SK-N-SH (cell line): Measurements from ENCODE around the gene ATXN7L3. TPM values are rescaled to one million over a fixed set of nuclear protein-coding genes. Genes with fewer than 3 reads are reported as not detected.

Experiments
- CTCF ChIA-PET: fragments of 300-600, 350-600 bp; formaldehyde crosslinking; extraction: SDS; loops from one replicate; lab custom pipeline; 2021; lab: Yijun Ruan, JAX
- POLR2A ChIA-PET: fragments of 350-600 bp; sonication (Branson Sonifier 250); formaldehyde crosslinking; extraction: SDS; loops from one replicate; lab custom pipeline; 2020; ENCODE audit warnings: antibody characterized with exemption, inconsistent platforms; lab: Yijun Ruan, JAX
- DNase-seq: peaks from one replicate; pipeline ENCODE4 v3.0.0; 2012
- H2AFZ ChIP-seq: fragments of 200-600 bp; sonication (generic); 2 replicates; pipeline ENCODE4 v1.8.1; 2016; ENCODE audit warnings: antibody characterized with exemption, mild to moderate bottlenecking, low read depth
- H3F3A ChIP-seq: fragments of 200-600 bp; sonication (generic); replicated peaks from 2 replicates; pipeline ENCODE3; 2016; ENCODE audit warnings: antibody characterized with exemption, mild to moderate bottlenecking; ENCODE audit not compliant: insufficient read depth
- H3K27ac ChIP-seq, 2 experiments: fragments of 200-500 bp in 1 of 2; fragments of 200-600 bp in 1 of 2; sonication (Bioruptor generic) in 1 of 2; sonication (generic), shearing (Covaris generic) in 1 of 2; 2 replicates each; pipeline versions ENCODE4 v1.5.1 to v1.6.1; 2014 to 2016; ENCODE audit warnings: low read depth in 2 of 2, inconsistent platforms in 1 of 2, low read length in 1 of 2, mild to moderate bottlenecking in 1 of 2, mixed read lengths in 1 of 2
- H3K27me3 ChIP-seq: fragments of 200-600 bp; sonication (generic), shearing (Covaris generic); 2 replicates; pipeline ENCODE4 v1.6.1; 2016; ENCODE audit warnings: mixed run types; ENCODE audit not compliant: insufficient read depth
- H3K36me3 ChIP-seq, 2 experiments: fragments of 200-500 bp in 1 of 2; fragments of 200-600 bp in 1 of 2; sonication (Bioruptor generic) in 1 of 2; sonication (generic) in 1 of 2; replicated peaks in 1 of 2; 2 replicates each; pipeline versions ENCODE3 to v1.5.1; 2014 to 2016; ENCODE audit warnings: low read length in 1 of 2, mild to moderate bottlenecking in 1 of 2; ENCODE audit not compliant: insufficient read depth in 2 of 2, control insufficient read depth in 1 of 2
- H3K4me1 ChIP-seq, 2 experiments: fragments of 200-500 bp in 1 of 2; fragments of 200-600 bp in 1 of 2; sonication (Bioruptor generic) in 1 of 2; sonication (generic), shearing (Covaris generic) in 1 of 2; 2 replicates each; pipeline versions ENCODE4 v1.5.1 to v1.6.1; 2014 to 2016; ENCODE audit warnings: low read depth in 1 of 2, low read length in 1 of 2, mixed run types in 1 of 2; ENCODE audit not compliant: insufficient read depth in 2 of 2, control insufficient read depth in 1 of 2
- H3K4me2 ChIP-seq: fragments of 200-600 bp; sonication (generic), shearing (Covaris generic); 2 replicates; pipeline ENCODE4 v1.6.1; 2017; ENCODE audit warnings: mixed run types
- H3K4me3 ChIP-seq, 2 experiments: fragments of 200-500 bp in 1 of 2; fragments of 200-600 bp in 1 of 2; sonication (Bioruptor generic) in 1 of 2; sonication (generic), shearing (Covaris generic) in 1 of 2; 2 replicates each; pipeline versions ENCODE4 v1.5.1 to v1.8.1; 2014 to 2016; ENCODE audit warnings: low read depth in 2 of 2, inconsistent platforms in 1 of 2, low read length in 1 of 2, mild to moderate bottlenecking in 1 of 2, mixed read lengths in 1 of 2, moderate library complexity in 1 of 2
- H3K79me2 ChIP-seq: fragments of 200-600 bp; sonication (generic); 2 replicates; pipeline ENCODE4 v1.8.1; 2017; ENCODE audit warnings: mild to moderate bottlenecking; ENCODE audit not compliant: insufficient read depth
- H3K9ac ChIP-seq: fragments of 200-600 bp; sonication (generic); 2 replicates; pipeline ENCODE4 v1.6.1; 2017; ENCODE audit warnings: mixed run types
- H3K9me2 ChIP-seq: fragments of 200-600 bp; sonication (generic); 2 replicates; pipeline ENCODE4 v1.6.1; 2017; ENCODE audit warnings: mixed run types
- H3K9me3 ChIP-seq: fragments of 200-600 bp; sonication (generic); 2 replicates; pipeline ENCODE4 v1.6.1; 2017; ENCODE audit warnings: mixed run types, mild to moderate bottlenecking, moderate library complexity
- H4K20me1 ChIP-seq: fragments of 200-600 bp; sonication (generic); 2 replicates; pipeline ENCODE4 v1.6.1; 2017; ENCODE audit warnings: mild to moderate bottlenecking, mixed run types; ENCODE audit not compliant: insufficient read depth
- EP300 ChIP-seq, 2 experiments: IDR thresholded peaks; 2 replicates each; pipeline versions ENCODE4 v1.4.0 to v1.6.1; 2012; ENCODE audit warnings: borderline replicate concordance in 1 of 2, low read depth in 1 of 2, low read length in 1 of 2
- GABPA ChIP-seq: IDR thresholded peaks from 2 replicates; pipeline ENCODE4 v1.4.0; 2012; ENCODE audit warnings: low read depth, mild to moderate bottlenecking
- JUND ChIP-seq: IDR thresholded peaks from 2 replicates; pipeline ENCODE4 v1.4.0; 2012
- NFIC ChIP-seq: IDR thresholded peaks from 2 replicates; pipeline ENCODE4 v1.4.0; 2012; ENCODE audit warnings: borderline replicate concordance
- NRF1 ChIP-seq: IDR thresholded peaks from 2 replicates; pipeline ENCODE4 v1.6.1; 2012; ENCODE audit warnings: low read depth, mild to moderate bottlenecking, low read length
- RAD21 ChIP-seq: IDR thresholded peaks from 2 replicates; pipeline ENCODE4 v1.6.1; 2012; ENCODE audit warnings: mild to moderate bottlenecking, low read length
- RFX5 ChIP-seq: IDR thresholded peaks from 2 replicates; pipeline ENCODE4 v1.6.1; 2012; ENCODE audit warnings: mild to moderate bottlenecking, improper control_type of control experiment, low read length
- RXRA ChIP-seq: IDR thresholded peaks from 2 replicates; pipeline ENCODE4 v1.4.0; 2012; ENCODE audit warnings: low read depth, mild to moderate bottlenecking, borderline replicate concordance
- SIN3A ChIP-seq: IDR thresholded peaks from 2 replicates; pipeline ENCODE4 v1.6.1; 2012; ENCODE audit warnings: low read depth, mild to moderate bottlenecking, low read length, moderate library complexity, borderline replicate concordance
- TAF1 ChIP-seq: IDR thresholded peaks from 2 replicates; pipeline ENCODE4 v1.6.1; 2012; ENCODE audit warnings: low read depth, mild to moderate bottlenecking, low read length, moderate library complexity, borderline replicate concordance
- WGBS: methylation state at CpG from one replicate; pipeline ENCODE4 v1.1.6; 2017; ENCODE audit warnings: low lambda C conversion rate; 5-methylcytosine and 5-hydroxymethylcytosine counted together
- polyA plus RNA-seq, 3 experiments: library from polyadenylated mRNA; depleted of rRNA; stranded (reverse); fragments of >200 nt; gene quantifications; 2 replicates each; pipeline ENCODE4 v1.2.3, GENCODE V29; 2012
- TF ChIP-seq, protein P1 (sequence below): fragments of 200-600 bp; sonication (generic); IDR thresholded peaks from 2 replicates; pipeline ENCODE4 v1.6.1; 2017; ENCODE audit warnings: antibody characterized with exemption, mild to moderate bottlenecking, moderate library complexity
- TF ChIP-seq, protein P2 (sequence below): IDR thresholded peaks from 2 replicates; pipeline ENCODE4 v1.6.1; 2012; ENCODE audit warnings: mild to moderate bottlenecking, low read depth, low read length, moderate library complexity

Gene ATXN7L3
- polyA plus RNA-seq, 1 of the 3 experiments (the other 2 are of a cell fraction), result 47.7 TPM

DNA sequence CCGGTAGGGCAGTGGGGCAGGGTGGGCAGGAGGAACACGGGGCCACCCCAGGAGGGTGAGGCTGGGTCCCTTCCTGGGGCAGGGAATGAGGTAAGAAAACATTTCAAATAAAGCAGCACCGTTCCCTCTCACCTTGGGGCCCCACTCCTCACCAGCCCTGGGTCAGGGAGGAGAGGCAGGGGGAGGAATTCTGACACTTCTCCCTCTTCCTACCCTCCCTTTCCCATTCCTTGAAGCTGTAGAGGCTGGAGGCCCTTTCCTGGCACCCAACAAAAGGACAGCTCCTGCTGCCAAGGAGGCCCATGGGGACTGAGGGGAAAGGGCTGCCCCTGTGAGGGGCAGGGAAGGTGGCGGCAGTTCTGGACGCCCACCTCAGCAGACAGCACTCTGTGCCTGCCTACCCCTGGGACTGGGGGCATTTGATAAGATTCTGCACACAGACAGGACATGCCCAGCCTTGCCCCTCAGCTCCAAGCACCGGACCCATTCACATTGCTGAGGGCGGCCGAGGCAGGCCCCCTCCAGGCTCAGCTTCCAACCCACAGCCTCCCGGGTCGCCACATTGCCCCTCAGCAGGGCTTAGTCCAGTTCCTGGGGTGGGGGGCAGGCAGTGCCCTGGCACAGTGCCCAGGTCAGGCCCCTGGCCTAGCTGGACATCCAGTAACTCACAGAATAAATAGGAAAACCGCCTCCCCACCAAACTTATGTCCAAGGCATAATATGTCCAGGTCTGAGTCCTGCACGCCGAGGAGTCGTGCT, 6.2 kb downstream of the ATXN7L3 start:
- no peak for TF ChIP-seq NRF1
- TF ChIP-seq, protein P1, sequence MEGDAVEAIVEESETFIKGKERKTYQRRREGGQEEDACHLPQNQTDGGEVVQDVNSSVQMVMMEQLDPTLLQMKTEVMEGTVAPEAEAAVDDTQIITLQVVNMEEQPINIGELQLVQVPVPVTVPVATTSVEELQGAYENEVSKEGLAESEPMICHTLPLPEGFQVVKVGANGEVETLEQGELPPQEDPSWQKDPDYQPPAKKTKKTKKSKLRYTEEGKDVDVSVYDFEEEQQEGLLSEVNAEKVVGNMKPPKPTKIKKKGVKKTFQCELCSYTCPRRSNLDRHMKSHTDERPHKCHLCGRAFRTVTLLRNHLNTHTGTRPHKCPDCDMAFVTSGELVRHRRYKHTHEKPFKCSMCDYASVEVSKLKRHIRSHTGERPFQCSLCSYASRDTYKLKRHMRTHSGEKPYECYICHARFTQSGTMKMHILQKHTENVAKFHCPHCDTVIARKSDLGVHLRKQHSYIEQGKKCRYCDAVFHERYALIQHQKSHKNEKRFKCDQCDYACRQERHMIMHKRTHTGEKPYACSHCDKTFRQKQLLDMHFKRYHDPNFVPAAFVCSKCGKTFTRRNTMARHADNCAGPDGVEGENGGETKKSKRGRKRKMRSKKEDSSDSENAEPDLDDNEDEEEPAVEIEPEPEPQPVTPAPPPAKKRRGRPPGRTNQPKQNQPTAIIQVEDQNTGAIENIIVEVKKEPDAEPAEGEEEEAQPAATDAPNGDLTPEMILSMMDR, result no peak
- TF ChIP-seq RFX5, result no peak
- TF ChIP-seq RAD21, result no peak
- TF ChIP-seq NFIC, result no peak
- no peak for TF ChIP-seq JUND
- TF ChIP-seq TAF1, result no peak
- no peak for TF ChIP-seq EP300 (IDR thresholded peaks at IDR 0.05; ENCODE audit: borderline replicate concordance in 1 of 2, low read depth in 1 of 2, low read length in 1 of 2)
- 85% methylated on average over 10 of the region's 14 CpGs for WGBS
- ChIA-PET POLR2A (interaction anchor here (1.7 kb wide), 1 partner anchor 152 kb away, joined by 4 read pairs; no protein-coding TSS in a partner anchor), CTCF (interaction anchor here (0.6 to 2.0 kb wide), 3 partner anchors 17 to 146 kb away, joined by 4 to 7 read pairs (median 5); no protein-coding TSS in a partner anchor)
- Histone ChIP-seq H3K9ac (no peak overlapping the region), H3K9me2 (no peaks in the 10 kb centered on the region), H2AFZ (no peak overlapping the region), H3K4me1 (peaks cover 8 to 20% of the 10 kb centered on the region in 2 experiments; a peak in 1 of 4 replicates), H3K4me3 (no peak overlapping the region), H3K27me3 (no peaks in the 10 kb centered on the region), H3K4me2 (no peak overlapping the region), H3F3A (peaks cover 26% of the 10 kb centered on the region), H3K79me2 (peaks cover 53% of the 10 kb centered on the region), H3K36me3 (peaks cover 44 to 66% of the 10 kb centered on the region in 2 experiments), H3K27ac (peak overlapping the region; percentile 24 to 71), H3K9me3 (no peaks in the 10 kb centered on the region), H4K20me1 (no peaks in the 10 kb centered on the region)
- no peak for DNase-seq

DNA sequence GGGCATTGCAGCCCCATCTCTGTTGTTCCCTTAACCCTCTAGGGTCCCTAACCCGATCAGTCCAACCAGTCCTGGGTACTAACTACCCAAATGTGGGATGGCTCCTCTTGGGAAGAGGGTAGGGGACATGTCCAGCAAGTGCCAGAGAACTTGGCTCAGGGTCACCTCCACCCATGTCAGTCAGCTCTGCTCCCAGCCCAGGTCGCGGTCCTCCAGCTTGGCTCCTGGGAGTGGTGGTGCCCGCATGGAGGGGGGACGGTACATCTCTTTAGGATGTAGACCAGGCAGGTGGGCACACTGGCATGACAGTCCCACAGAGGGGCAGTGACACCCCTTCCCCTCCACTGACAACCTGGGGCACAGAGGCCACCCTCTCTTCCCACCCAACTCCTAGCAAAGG, 6.9 kb downstream of the ATXN7L3 start:
- Histone ChIP-seq H3K27ac (peak overlapping the region in 1 of 2 experiments; percentile 14; a peak in 1 of 4 replicates), H3K79me2 (peaks cover 53% of the 10 kb centered on the region), H3K36me3 (peaks cover 41 to 66% of the 10 kb centered on the region in 2 experiments), H3K4me2 (no peak overlapping the region), H3K4me3 (no peak overlapping the region), H3K9me3 (no peaks in the 10 kb centered on the region), H3K9ac (no peak overlapping the region), H4K20me1 (no peaks in the 10 kb centered on the region), H3K27me3 (no peaks in the 10 kb centered on the region), H3K4me1 (peaks cover 5 to 19% of the 10 kb centered on the region in 2 experiments; a peak in 2 of 4 replicates), H2AFZ (no peak overlapping the region), H3F3A (peaks cover 22% of the 10 kb centered on the region), H3K9me2 (no peaks in the 10 kb centered on the region)
- TF ChIP-seq RXRA, result no peak
- TF ChIP-seq SIN3A, result no peak
- no peak for TF ChIP-seq GABPA
- TF ChIP-seq, protein P2, sequence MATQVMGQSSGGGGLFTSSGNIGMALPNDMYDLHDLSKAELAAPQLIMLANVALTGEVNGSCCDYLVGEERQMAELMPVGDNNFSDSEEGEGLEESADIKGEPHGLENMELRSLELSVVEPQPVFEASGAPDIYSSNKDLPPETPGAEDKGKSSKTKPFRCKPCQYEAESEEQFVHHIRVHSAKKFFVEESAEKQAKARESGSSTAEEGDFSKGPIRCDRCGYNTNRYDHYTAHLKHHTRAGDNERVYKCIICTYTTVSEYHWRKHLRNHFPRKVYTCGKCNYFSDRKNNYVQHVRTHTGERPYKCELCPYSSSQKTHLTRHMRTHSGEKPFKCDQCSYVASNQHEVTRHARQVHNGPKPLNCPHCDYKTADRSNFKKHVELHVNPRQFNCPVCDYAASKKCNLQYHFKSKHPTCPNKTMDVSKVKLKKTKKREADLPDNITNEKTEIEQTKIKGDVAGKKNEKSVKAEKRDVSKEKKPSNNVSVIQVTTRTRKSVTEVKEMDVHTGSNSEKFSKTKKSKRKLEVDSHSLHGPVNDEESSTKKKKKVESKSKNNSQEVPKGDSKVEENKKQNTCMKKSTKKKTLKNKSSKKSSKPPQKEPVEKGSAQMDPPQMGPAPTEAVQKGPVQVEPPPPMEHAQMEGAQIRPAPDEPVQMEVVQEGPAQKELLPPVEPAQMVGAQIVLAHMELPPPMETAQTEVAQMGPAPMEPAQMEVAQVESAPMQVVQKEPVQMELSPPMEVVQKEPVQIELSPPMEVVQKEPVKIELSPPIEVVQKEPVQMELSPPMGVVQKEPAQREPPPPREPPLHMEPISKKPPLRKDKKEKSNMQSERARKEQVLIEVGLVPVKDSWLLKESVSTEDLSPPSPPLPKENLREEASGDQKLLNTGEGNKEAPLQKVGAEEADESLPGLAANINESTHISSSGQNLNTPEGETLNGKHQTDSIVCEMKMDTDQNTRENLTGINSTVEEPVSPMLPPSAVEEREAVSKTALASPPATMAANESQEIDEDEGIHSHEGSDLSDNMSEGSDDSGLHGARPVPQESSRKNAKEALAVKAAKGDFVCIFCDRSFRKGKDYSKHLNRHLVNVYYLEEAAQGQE, result no peak
- no peak for DNase-seq
- ChIA-PET POLR2A (interaction anchor here (1.7 kb wide), 1 partner anchor 153 kb away, joined by 4 read pairs; no protein-coding TSS in a partner anchor), CTCF (interaction anchor here (0.6 to 1.3 kb wide), 4 partner anchors 21 to 153 kb away, joined by 4 to 5 read pairs (median 4); partner anchors contain the start of gene GRN)
- 94% methylated on average over 2 of the region's 5 CpGs for WGBS
